NCI-H2227 treated with DMSO at 0.1 percent for 48 hours (cell line): ENCODE measurements around the gene TEX29.

Experiments
- DNase-seq: peaks from one replicate; lab custom pipeline; 2025; lab: John Stamatoyannopoulos, UW

The TEX29 gene

GRCh38 chr13:111291908-111292307 lies 28.5 kb upstream of the TEX29 start:
- DNase-seq = no peak

GRCh38 chr13:111292710-111293485 lies 27.5 kb upstream of the TEX29 start:
- DNase-seq = no peak

- no peak for DNase-seq
Observed at GRCh38 chr13:111295886-111296285, 24.6 kb upstream of the TEX29 start.

- no peak for DNase-seq
Observed at GRCh38 chr13:111296417-111296816, 24.0 kb upstream of the TEX29 start.

- no peak for DNase-seq
Observed at GRCh38 chr13:111298214-111298975, 22.0 kb upstream of the TEX29 start.

GRCh38 chr13:111302045-111302726 lies 18.3 kb upstream of the TEX29 start:
- DNase-seq = no peak

- no peak for DNase-seq
Observed at GRCh38 chr13:111303559-111303958, 16.9 kb upstream of the TEX29 start.

GRCh38 chr13:111304041-111304544 lies 16.3 kb upstream of the TEX29 start:
- DNase-seq = no peak

GRCh38 chr13:111304603-111305289 lies 15.7 kb upstream of the TEX29 start:
- DNase-seq = no peak

- no peak for DNase-seq
Observed at GRCh38 chr13:111312944-111313590, 7.4 kb upstream of the TEX29 start.

- DNase-seq = no peak
Observed at GRCh38 chr13:111313911-111314425, 6.5 kb upstream of the TEX29 start.

GRCh38 chr13:111314852-111315251 lies 5.6 kb upstream of the TEX29 start:
- no peak for DNase-seq

GRCh38 chr13:111315347-111315995 lies 5.0 kb upstream of the TEX29 start:
- no peak for DNase-seq

- DNase-seq = no peak
Observed at GRCh38 chr13:111316161-111316730, 4.2 kb upstream of the TEX29 start.

GRCh38 chr13:111317042-111317550 lies 3.3 kb upstream of the TEX29 start:
- DNase-seq = no peak

GRCh38 chr13:111317571-111318345 lies 2.7 kb upstream of the TEX29 start:
- DNase-seq = no peak

GRCh38 chr13:111318386-111318785 lies 2.1 kb upstream of the TEX29 start:
- no peak for DNase-seq

- no peak for DNase-seq
Observed at GRCh38 chr13:111319521-111319920, 921 bp upstream of the TEX29 start.
